Suprapubic skin (tissue), 4 donors: ENCODE measurements around the gene ABRACL. TPM values are rescaled to one million over a fixed set of nuclear protein-coding genes. Genes with fewer than 3 reads are reported as not detected.

Source experiments
- DNase-seq, 2 donors: peaks; one replicate each; pipeline ENCODE4 v3.0.0-alpha.2; 2019; ENCODE audit warnings: low spot score in 2 of 2
- H3K27ac ChIP-seq: fragments of 200-600 bp; sonication (generic); one replicate; pipeline ENCODE4 v1.5.1; 2019
- H3K27me3 ChIP-seq: fragments of 200-600 bp; sonication (generic); one replicate; pipeline ENCODE4 v1.5.1; 2019
- H3K36me3 ChIP-seq: fragments of 200-600 bp; sonication (generic); one replicate; pipeline ENCODE4 v1.5.1; 2019
- H3K4me1 ChIP-seq: fragments of 200-600 bp; sonication (generic); one replicate; pipeline ENCODE4 v1.5.1; 2019
- H3K4me3 ChIP-seq: fragments of 200-600 bp; sonication (generic); one replicate; pipeline ENCODE4 v1.5.1; 2019; ENCODE audit warnings: mild to moderate bottlenecking
- H3K9me3 ChIP-seq: fragments of 200-600 bp; sonication (generic); one replicate; pipeline ENCODE4 v1.5.1; 2019
- CTCF ChIP-seq, 2 donors: fragments of 200-600 bp in 1 of 2; fragments of 450-650 bp in 1 of 2; sonication (generic) in 1 of 2; IDR thresholded peaks; one replicate each; pipeline ENCODE4 v1.5.1; 2016 to 2019; ENCODE audit warnings: antibody characterized with exemption in 2 of 2, mild to moderate bottlenecking in 1 of 2, moderate library complexity in 1 of 2
- EP300 ChIP-seq: sonication (generic); formaldehyde crosslinking; IDR thresholded peaks from one replicate; pipeline ENCODE4 v1.6.1; 2017; ENCODE audit warnings: antibody characterized with exemption
- POLR2A ChIP-seq, 2 donors: fragments of 450-650 bp; IDR thresholded peaks; one replicate each; pipeline ENCODE4 v1.6.1; 2017; ENCODE audit warnings: antibody characterized with exemption in 2 of 2, mild to moderate bottlenecking in 2 of 2, moderate library complexity in 2 of 2
- POLR2AphosphoS5 ChIP-seq, 3 donors: sonication (generic); formaldehyde crosslinking; IDR thresholded peaks; one replicate each; pipeline ENCODE4 v1.6.1; 2017; ENCODE audit warnings: antibody characterized with exemption in 3 of 3
- WGBS: methylation state at CpG from one replicate; pipeline ENCODE4 v1.1.5; 2018; 5-methylcytosine and 5-hydroxymethylcytosine counted together
- total RNA-seq, 4 donors: library from RNA; depleted of rRNA; stranded (reverse); fragments of >200 nt; gene quantifications; one replicate each; pipeline ENCODE4 v1.1.0, GENCODE V29; 2016

The ABRACL gene
- total RNA-seq, 4 donors from 2014 or later: 12.0 to 25.0 (median 16.0) TPM

DNA sequence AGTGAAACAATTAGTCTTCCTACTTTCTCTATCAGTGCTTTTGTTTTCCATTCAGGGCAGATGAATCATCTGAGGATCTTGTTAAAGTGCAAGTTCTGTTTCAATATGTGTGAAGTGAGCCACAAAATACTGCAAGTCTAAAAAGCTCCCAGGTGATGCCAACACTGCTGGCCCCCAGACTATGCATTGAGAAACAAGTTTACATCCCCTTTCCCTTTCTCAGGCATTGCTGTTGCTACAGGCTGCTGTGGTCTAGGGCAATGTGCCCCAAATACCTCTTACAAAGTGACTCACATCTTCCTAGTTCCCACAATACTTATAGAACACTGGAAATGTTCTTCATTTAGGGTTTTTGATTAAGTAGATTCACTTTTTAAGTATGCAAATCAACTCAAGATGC lies 31.8 kb downstream of the ABRACL start:
- DNase-seq: no peak
- Histone ChIP-seq H3K27ac (no peak overlapping the region), H3K9me3 (no peaks in the 10 kb centered on the region), H3K4me1 (no peaks in the 10 kb centered on the region), H3K36me3 (no peaks in the 10 kb centered on the region), H3K4me3 (no peak overlapping the region), H3K27me3 (no peaks in the 10 kb centered on the region)
- no peak for TF ChIP-seq POLR2AphosphoS5 (IDR thresholded peaks at IDR 0.05)
- no peak for TF ChIP-seq CTCF (IDR thresholded peaks at IDR 0.05)
- no peak for TF ChIP-seq POLR2A (IDR thresholded peaks at IDR 0.05)
- TF ChIP-seq EP300: no peak

DNA sequence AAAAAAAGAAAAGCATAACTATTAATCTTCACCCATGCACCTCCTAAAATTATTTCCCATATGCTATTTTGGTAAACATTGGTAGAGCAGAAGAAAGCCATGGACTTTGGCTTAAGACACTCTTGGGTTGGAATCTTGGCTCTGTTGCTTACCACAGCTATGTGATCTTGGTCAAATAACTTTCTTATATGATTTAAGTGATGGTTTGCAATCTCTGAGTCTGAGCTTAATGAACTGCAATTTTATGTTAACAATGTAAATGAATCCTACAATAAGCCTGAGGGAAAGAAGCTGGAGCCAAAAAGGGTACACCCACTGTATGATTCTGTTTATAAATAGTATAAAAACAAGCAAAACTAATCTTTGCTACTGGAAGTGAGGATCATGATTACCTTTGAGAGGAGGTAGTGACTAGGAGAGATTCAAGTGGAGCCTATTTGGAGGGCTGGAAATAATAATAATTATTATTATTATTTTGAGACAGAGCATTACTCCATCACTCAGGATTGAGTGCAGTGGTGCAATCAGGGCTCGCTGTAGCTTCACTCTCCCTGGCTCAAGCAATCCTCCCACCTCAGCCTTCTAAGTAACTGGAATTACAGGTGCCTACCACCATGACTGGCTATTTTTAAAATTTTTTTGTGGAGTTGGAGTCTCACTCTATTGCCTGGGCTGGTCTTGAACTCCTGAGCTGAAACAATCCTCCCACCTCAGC lies 34.5 kb downstream of the ABRACL start:
- DNase-seq: no peak
- TF ChIP-seq POLR2AphosphoS5 (IDR thresholded peaks at IDR 0.05) (no peak), EP300 (no peak), CTCF (IDR thresholded peaks at IDR 0.05) (no peak), POLR2A (IDR thresholded peaks at IDR 0.05) (no peak)
- no peak overlapping the region for H3K27ac ChIP-seq
- H3K4me3 ChIP-seq: no peak overlapping the region
- WGBS: 50% methylated on average over 1 of the region's 1 CpG
- no peaks in the 10 kb centered on the region for H3K9me3 ChIP-seq
- H3K4me1 ChIP-seq: no peaks in the 10 kb centered on the region
- H3K36me3 ChIP-seq: no peaks in the 10 kb centered on the region
- no peaks in the 10 kb centered on the region for H3K27me3 ChIP-seq

- TF ChIP-seq EP300 (no peak), POLR2AphosphoS5 (IDR thresholded peaks at IDR 0.05) (no peak), CTCF (IDR thresholded peaks at IDR 0.05) (no peak), POLR2A (IDR thresholded peaks at IDR 0.05) (no peak)
- 47% methylated on average over 7 of the region's 7 CpGs for WGBS
- no peaks in the 10 kb centered on the region for H3K4me1 ChIP-seq
- H3K27me3 ChIP-seq: no peaks in the 10 kb centered on the region
- H3K36me3 ChIP-seq: no peaks in the 10 kb centered on the region
- H3K9me3 ChIP-seq: no peaks in the 10 kb centered on the region
- no peak overlapping the region for H3K27ac ChIP-seq
- no peak for DNase-seq
- H3K4me3 ChIP-seq: no peak overlapping the region
Measured at GRCh38 chr6:139064981-139065665, 36.6 kb downstream of the ABRACL start.

GRCh38 chr6:139066080-139066479 lies 37.5 kb downstream of the ABRACL start:
- H3K4me1 ChIP-seq: no peaks in the 10 kb centered on the region
- DNase-seq: no peak
- TF ChIP-seq CTCF (IDR thresholded peaks at IDR 0.05): no peak
- no peak for TF ChIP-seq POLR2AphosphoS5 (IDR thresholded peaks at IDR 0.05)
- no peak for TF ChIP-seq EP300
- no peaks in the 10 kb centered on the region for H3K27me3 ChIP-seq
- H3K27ac ChIP-seq: no peak overlapping the region
- no peaks in the 10 kb centered on the region for H3K9me3 ChIP-seq
- no peaks in the 10 kb centered on the region for H3K36me3 ChIP-seq
- no peak overlapping the region for H3K4me3 ChIP-seq
- WGBS: 77% methylated on average over 2 of the region's 2 CpGs

- no peak overlapping the region for H3K27ac ChIP-seq
- H3K27me3 ChIP-seq: no peaks in the 10 kb centered on the region
- DNase-seq: no peak
- no peaks in the 10 kb centered on the region for H3K36me3 ChIP-seq
- 43% methylated on average over 2 of the region's 2 CpGs for WGBS
- no peak for TF ChIP-seq POLR2A (IDR thresholded peaks at IDR 0.05)
- no peak for TF ChIP-seq POLR2AphosphoS5 (IDR thresholded peaks at IDR 0.05)
- no peak for TF ChIP-seq EP300
- TF ChIP-seq CTCF (IDR thresholded peaks at IDR 0.05): no peak
- no peaks in the 10 kb centered on the region for H3K9me3 ChIP-seq
- H3K4me1 ChIP-seq: no peaks in the 10 kb centered on the region
- no peak overlapping the region for H3K4me3 ChIP-seq
Measured at GRCh38 chr6:139068846-139069245, 40.3 kb downstream of the ABRACL start.
